22Rv1 (cell line): Measurements from ENCODE around the gene TCAP.

ENCODE experiments used
- ZFX ChIP-seq: fragments of 450-650 bp; IDR thresholded peaks from 2 replicates; pipeline ENCODE4 v1.6.1; 2017; ENCODE audit warnings: antibody characterized with exemption, borderline replicate concordance
- TF ChIP-seq, protein P1 (sequence below): fragments of 450-650 bp; IDR thresholded peaks from 2 replicates; pipeline ENCODE4 v1.5.1; 2017; ENCODE audit warnings: mild to moderate bottlenecking

- TF ChIP-seq, protein P1, sequence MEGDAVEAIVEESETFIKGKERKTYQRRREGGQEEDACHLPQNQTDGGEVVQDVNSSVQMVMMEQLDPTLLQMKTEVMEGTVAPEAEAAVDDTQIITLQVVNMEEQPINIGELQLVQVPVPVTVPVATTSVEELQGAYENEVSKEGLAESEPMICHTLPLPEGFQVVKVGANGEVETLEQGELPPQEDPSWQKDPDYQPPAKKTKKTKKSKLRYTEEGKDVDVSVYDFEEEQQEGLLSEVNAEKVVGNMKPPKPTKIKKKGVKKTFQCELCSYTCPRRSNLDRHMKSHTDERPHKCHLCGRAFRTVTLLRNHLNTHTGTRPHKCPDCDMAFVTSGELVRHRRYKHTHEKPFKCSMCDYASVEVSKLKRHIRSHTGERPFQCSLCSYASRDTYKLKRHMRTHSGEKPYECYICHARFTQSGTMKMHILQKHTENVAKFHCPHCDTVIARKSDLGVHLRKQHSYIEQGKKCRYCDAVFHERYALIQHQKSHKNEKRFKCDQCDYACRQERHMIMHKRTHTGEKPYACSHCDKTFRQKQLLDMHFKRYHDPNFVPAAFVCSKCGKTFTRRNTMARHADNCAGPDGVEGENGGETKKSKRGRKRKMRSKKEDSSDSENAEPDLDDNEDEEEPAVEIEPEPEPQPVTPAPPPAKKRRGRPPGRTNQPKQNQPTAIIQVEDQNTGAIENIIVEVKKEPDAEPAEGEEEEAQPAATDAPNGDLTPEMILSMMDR = no peak
- no peak for TF ChIP-seq ZFX
Measured at GRCh38 chr17:39664581-39665561, at the start of gene TCAP.
